Stimulated activated CD4-positive, alpha-beta T cell treated with anti-CD3 and anti-CD28 coated beads, Interleukin-4, amount 100 ng/mL, for 4 hours (primary cell): ENCODE results near the gene WDR74.
A peak's percentile ranks its signal among the peaks of the same experiment; 100 is the strongest.
"Not testable (repeated sequence)": the region's sequence is repeated elsewhere in the genome, so short reads cannot be mapped to it uniquely, and the experiment has no call there.

Experiments
- DNase-seq, 2 experiments: peaks; one replicate each; pipeline ENCODE4 v3.0.0-alpha.2; 2020

WDR74 gene

DNA sequence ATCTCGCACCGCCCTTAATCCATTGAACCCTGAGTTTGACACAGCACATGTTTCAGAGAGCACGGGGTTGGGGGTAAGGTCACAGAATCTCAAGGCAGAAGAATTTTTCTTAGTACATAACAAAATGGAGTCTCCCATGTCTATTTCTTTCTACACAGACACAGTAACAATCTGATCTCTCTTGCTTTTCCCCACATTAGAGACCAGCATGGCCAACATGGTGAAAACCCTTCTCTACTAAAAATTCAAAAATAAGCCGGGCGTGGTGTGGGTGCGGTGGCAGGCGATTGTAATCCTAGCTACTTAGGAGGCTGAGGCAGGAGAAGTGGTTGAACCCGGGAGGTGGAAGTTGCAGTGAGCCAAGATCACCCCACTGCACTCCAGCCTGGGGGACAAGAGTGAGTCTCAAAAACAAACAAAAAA lies 19.9 kb upstream of the WDR74 start:
- not testable (repeated sequence) for DNase-seq

DNA sequence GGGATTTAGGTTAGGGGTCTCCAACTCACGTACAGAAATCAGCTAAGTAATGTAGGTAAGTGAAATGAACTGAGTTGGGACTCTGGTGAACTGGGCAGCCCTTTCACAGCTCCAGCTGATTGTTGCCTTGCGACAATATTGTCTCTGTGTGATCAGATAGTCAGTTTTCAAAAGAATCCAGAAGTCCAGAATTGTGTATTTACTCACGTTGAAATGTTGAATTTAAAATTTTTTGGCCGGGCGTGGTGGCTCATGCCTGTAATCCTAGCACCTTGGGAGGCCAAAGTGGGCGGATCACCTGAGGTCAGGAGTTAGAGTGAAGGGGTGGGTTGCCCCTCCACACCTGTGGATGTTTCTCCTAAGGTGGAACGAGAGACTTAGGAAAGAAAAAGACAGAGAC lies 18.8 kb upstream of the WDR74 start:
- no peak for DNase-seq

GRCh38 chr11:62857541-62857982 lies 18.2 kb upstream of the WDR74 start:
- DNase-seq, result no peak

GRCh38 chr11:62856333-62856895 lies 17.0 kb upstream of the WDR74 start:
- DNase-seq, result no peak

- DNase-seq, result peak; percentile 98
Observed at GRCh38 chr11:62855571-62856332, 16.4 kb upstream of the WDR74 start.

- no peak for DNase-seq
Observed at GRCh38 chr11:62854825-62855570, 15.6 kb upstream of the WDR74 start.

DNA sequence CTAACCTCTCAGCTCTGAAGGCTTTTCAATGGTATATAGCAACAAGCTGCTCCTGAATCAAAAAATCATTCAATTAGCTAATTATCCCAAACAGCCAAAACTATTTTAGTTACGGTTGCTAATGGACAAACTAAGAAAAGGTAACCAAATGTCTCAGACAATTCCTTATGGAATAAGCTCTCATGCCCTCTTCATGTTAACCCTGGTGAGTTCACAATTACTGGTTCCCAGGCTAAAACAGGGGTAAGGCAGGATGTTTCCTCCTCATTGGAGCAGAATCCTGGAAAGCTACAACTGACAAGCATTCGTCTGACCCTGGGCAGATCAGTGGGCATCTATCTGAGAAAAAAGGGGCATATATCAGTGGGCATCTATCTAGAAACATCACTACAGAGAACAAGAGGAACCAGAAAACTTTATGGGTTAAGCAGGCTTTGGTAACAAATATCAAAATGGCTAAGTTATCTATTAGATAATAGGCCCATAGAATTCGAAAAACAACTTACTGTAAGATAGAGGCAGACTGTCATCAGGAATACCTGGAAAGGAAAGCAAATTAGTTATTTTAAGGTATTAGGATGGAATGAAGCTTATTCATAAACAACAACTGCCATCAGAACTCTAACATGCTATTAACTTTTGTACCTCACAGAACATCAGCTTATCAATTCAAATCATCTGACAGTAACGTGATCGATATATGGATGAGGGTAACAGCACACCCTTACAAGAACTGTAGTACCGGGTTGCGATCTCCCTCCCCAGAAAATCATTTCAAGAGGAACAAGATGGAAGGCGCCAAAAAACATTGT lies 14.8 kb upstream of the WDR74 start:
- DNase-seq, result no peak

DNA sequence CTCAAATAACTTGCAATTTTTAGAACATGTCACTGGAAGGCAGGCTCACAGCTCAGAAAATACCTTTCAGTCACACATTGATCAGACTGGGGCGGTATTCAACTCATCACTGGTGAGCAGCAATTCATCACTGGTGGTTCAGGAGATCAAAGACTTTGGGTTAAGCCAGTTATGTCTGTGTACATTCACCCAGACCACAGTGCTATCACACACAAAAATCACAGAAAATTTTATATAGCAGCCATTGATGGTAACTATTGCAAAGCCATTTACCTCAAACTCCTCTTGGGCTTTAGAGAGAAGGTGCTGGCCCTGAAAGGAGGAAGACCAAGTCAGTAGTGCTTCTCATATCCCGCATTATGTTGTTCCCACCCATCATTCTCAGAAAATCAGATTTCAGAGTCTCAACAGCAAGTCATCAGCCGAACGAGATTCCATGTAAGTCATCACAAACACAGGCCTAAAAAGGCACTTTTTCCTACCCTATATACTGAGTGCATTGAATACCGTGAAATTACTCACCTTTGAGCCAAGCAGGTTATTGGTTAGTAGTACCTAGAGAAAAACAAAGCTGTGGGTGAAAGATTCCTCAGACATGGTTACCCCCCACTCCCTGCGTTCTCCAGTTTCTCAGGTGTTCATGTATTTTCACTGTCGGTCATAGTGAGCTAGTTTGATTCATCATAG lies 14.0 kb upstream of the WDR74 start:
- DNase-seq, result peak in 1 of 2 experiments; percentile 21

- DNase-seq, result no peak
Observed at GRCh38 chr11:62852523-62853188, 13.3 kb upstream of the WDR74 start.

- no peak for DNase-seq
Observed at GRCh38 chr11:62851807-62852522, 12.6 kb upstream of the WDR74 start.

GRCh38 chr11:62850911-62851806 lies 11.8 kb upstream of the WDR74 start:
- peak in 1 of 2 experiments; percentile 30 for DNase-seq

GRCh38 chr11:62847767-62848314 lies 8.5 kb upstream of the WDR74 start:
- DNase-seq, result no peak

- no peak for DNase-seq
Observed at GRCh38 chr11:62846177-62846576, 6.8 kb upstream of the WDR74 start.

DNA sequence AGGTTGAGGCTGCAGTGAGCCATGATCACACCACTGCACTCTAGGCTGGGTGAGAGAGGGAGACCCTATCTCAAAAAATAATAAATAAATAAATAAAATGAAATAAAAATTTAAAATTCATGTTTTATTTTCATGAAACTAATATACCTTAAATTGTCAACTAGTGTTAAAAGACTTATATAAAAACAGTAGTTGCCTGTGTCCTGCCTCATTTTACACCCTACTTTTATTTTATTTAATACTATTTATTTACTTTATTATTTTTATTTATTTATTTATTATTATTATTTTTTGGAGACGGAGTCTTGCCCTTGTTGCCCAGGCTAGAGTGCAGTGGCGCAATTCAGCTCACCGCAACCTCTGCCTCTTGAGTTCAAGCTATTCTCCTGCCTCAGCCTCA lies 4.8 kb upstream of the WDR74 start:
- DNase-seq, result no peak

DNA sequence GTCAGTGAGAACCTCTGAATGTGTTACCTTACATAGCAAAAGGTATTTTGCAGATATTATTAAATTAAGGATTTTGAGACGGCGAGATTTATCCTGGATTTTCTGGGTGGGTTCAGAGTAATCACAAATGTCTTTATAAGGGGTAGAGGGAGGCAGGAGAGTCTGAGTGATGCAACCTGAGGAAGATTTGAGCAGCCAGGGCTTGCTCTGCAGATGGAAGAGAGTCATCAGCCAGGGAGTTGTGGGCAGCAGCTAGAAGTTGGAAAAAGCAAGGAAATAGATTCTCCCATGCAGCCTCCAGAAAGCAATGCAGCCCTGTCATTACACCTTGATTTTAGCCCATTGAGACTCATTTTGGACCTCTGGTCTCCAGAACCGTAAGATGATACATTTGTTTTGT lies 4.1 kb upstream of the WDR74 start:
- no peak for DNase-seq

GRCh38 chr11:62842891-62843290 lies 3.5 kb upstream of the WDR74 start:
- DNase-seq, result not testable (repeated sequence)

GRCh38 chr11:62842171-62842741 lies 2.9 kb upstream of the WDR74 start:
- peak; percentile 34 to 45 for DNase-seq

GRCh38 chr11:62841361-62842170 lies 2.2 kb upstream of the WDR74 start:
- DNase-seq, result peak; percentile 61 to 85
